ENCODE data around the gene GALNT7.
"Not testable (repeated sequence)": the region's sequence is repeated elsewhere in the genome, so short reads cannot be mapped to it uniquely, and the experiment has no call there.

Gene GALNT7

GRCh38 chr4:173167758-173168395 lies 734 bp upstream of the GALNT7 start:
- peak; percentile 52 for DNase-seq

GRCh38 chr4:173169178-173169427 lies 492 bp downstream of the GALNT7 start:
- no peak for DNase-seq

- DNase-seq: no peak
Observed at GRCh38 chr4:173169428-173170181, 994 bp downstream of the GALNT7 start.

- DNase-seq: peak; percentile 44
Observed at GRCh38 chr4:173170182-173170778, 1.7 kb downstream of the GALNT7 start.

- peak; percentile 31 for DNase-seq
Observed at GRCh38 chr4:173171098-173171497, 2.5 kb downstream of the GALNT7 start.

- DNase-seq: no peak
Observed at GRCh38 chr4:173171987-173172386, 3.4 kb downstream of the GALNT7 start.

- DNase-seq: no peak
Observed at GRCh38 chr4:173174184-173174583, 5.6 kb downstream of the GALNT7 start.

GRCh38 chr4:173174594-173175012 lies 6.0 kb downstream of the GALNT7 start:
- no peak for DNase-seq

GRCh38 chr4:173176010-173176409 lies 7.4 kb downstream of the GALNT7 start:
- DNase-seq: no peak

- DNase-seq: no peak
Observed at GRCh38 chr4:173177232-173177631, 8.6 kb downstream of the GALNT7 start.

- DNase-seq: no peak
Observed at GRCh38 chr4:173178144-173178543, 9.5 kb downstream of the GALNT7 start.

GRCh38 chr4:173181848-173182247 lies 13.2 kb downstream of the GALNT7 start:
- DNase-seq: no peak

- DNase-seq: no peak
Observed at GRCh38 chr4:173182403-173182802, 13.8 kb downstream of the GALNT7 start.

GRCh38 chr4:173183659-173184247 lies 15.1 kb downstream of the GALNT7 start:
- not testable (repeated sequence) for DNase-seq

GRCh38 chr4:173185847-173186510 lies 17.4 kb downstream of the GALNT7 start:
- DNase-seq: no peak

- no peak for DNase-seq
Observed at GRCh38 chr4:173187732-173188131, 19.1 kb downstream of the GALNT7 start.

- DNase-seq: no peak
Observed at GRCh38 chr4:173188648-173189047, 20.0 kb downstream of the GALNT7 start.

GRCh38 chr4:173189117-173189693 lies 20.6 kb downstream of the GALNT7 start:
- no peak for DNase-seq

- no peak for DNase-seq
Observed at GRCh38 chr4:173191623-173192041, 23.0 kb downstream of the GALNT7 start.

- DNase-seq: no peak
Observed at GRCh38 chr4:173192375-173193162, 24.0 kb downstream of the GALNT7 start.

- DNase-seq: peak; percentile 31
Observed at GRCh38 chr4:173194157-173194556, 25.5 kb downstream of the GALNT7 start.

GRCh38 chr4:173195109-173195508 lies 26.5 kb downstream of the GALNT7 start:
- DNase-seq: no peak

Measured in NCI-H748 treated with DMSO at 0.1 percent for 48 hours (cell line).